SK-N-MC (cell line): ENCODE measurements around the gene ZNF407.

Source experiments
- EZH2 ChIP-seq: fragments of 200-600 bp; sonication (generic); IDR thresholded peaks from one replicate; pipeline ENCODE4 v1.6.1; 2017; ENCODE audit warnings: antibody characterized with exemption
- POLR2AphosphoS5 ChIP-seq: IDR thresholded peaks from 2 replicates; pipeline ENCODE4 v1.6.1; 2012; ENCODE audit warnings: mild to moderate bottlenecking, low read depth, low read length, borderline replicate concordance

GRCh38 chr18:74604361-74604760 is 6.7 kb downstream of the ZNF407 start:
- TF ChIP-seq POLR2AphosphoS5 = no peak
- TF ChIP-seq EZH2 = no peak
